ENCODE measurements around the gene MBNL1.

The MBNL1 gene

DNA sequence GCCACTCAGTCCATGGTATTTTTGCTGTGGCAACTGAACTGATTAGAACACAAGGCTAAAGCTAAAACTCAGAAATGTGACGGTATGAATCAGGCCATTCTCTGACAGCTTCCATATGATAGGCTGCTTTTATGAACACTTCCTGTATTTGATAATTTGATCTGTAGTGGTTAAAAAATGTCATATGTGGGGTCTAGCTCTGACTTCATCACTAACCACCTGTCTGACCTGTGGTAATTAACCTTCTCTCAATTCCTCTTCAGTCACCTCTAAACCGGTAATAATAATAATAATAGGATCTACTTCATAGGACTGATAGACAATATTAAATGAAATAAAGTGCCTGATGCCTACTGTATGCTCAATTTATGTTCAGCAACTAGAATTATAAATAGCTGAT, 223.2 kb downstream of the MBNL1 start:
- DNase-seq, result no peak
- ATAC-seq, result no peak

DNA sequence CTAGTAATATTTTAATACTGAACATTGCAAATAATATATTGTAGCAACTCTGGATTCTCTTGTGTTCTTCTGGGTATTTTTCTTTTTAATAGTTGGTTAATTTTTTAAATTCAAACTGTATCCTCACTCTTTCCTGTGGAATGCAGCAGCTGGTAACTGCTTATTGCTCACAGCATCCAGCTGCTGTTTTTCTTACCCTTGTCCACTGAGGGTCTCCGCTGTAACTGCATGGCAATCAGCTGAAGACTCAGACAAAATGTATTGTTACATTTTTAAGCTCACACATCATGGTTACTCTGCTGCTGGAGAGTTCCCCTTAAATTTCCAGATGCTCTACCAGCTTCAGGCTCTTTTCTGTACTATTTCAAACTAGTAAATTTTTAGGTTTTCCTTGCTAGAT, 227.6 kb downstream of the MBNL1 start:
- DNase-seq (no peak), ATAC-seq (no peak)

DNA sequence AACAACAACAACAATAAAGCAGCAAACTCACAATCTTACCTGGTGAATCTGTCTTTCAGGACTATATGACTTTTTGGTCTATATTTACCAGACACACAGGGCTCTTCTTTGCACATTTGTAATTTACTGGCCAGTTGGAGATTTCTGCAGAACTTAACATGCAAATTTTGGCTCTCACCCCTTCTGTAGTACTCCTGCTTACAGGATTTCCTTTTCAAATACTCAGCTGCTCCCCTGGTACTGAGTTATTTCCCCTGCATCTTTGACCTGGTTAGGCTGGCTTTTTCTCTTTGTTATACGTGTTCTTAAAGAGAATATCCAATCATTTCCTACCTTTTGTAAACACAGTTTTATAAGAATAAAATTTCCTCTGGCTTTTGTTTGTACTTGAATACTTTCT, 228.0 kb downstream of the MBNL1 start:
- ATAC-seq (no peak), DNase-seq (no peak)

DNA sequence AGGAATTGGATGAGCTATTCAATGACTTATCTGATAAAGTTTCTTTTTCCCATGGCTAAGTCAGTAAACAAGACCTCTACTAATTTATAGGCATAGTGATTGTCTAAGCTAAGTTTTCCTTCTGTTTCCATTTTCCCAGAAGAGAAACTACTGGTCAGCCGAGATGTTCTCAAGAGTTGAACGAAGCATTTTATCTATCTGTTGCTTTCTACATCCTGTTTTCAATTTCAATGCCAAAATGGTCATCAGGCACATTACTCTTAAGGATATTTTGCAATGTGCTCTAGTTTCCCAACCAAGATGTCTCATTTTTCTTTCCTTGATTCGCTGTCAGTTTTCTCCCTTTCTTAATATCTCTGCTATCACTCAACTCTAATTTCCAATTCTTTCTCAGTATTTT, 228.7 kb downstream of the MBNL1 start:
- DNase-seq, result no peak

DNA sequence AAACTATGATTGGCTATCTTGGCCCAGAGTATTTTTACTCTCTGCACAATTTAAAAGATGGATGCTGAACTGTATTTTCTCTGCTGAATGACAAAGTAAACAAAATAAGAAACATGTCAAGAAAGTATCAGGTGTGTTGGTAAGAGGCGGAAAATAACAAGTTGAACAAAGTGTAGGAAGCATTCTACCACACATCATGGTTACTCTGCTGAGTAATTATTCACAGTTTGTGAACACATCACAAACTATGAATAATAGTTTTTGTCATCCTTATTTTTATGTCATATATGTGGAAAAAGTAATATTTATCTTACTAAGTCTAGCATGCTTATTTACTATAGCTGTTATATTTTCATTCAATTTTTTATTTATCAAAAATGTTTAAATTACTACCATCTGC, 229.2 kb downstream of the MBNL1 start:
- no peak for ATAC-seq
- DNase-seq, result no peak

More for the DNA sequence above, 228.7 kb downstream of the MBNL1 start:
- ATAC-seq, result no peak

DNA sequence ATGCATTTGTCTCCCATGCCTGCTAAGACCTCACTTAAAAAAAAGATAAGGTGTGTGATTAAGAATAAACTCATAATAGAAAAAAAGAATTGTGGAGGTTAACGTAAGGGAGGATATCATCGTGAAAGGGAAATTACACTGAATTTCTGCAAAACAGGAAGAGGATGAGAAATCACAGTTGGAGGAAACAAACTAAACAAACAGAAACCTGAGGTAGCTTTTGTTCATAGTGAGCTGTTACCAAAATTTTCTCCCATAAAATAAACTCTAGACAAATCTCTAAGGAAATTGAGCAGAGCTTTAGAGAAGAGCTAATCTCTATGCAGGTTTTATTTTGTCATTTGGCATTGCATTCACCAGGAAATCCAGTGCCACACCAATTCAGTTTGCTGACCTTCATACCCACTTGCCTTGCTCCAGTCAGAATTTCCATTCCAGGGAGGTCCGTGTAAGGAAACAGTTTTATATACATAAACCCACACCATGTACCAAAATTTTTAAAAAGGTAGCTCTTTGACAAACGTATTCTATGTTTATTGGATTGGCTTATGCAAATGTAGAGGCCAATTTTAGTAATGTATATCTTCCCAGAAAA, 231.2 kb downstream of the MBNL1 start:
- ATAC-seq (no peak), DNase-seq (no peak)

DNA sequence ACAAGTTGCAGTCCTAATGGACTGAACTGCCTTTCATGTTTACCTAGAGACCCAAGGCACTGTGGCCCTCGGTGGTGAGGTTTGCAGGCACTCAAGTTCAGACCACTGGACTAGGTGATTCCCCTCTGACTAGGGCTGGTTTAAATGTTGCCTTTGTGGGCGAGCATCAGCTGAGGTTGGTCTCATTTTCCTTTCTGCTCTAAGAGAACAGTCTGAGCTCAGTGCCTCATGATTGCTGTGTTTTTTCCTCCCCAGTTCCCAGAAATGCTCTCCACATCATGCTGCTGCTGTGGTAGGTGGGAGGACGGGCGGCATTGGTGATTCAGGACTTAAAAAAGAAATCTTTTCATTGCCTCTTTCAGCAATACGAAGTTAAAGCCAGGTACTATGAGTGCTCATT, 237.2 kb downstream of the MBNL1 start:
- DNase-seq, result peak; percentile 40
- peak; percentile 99 for ATAC-seq

DNA sequence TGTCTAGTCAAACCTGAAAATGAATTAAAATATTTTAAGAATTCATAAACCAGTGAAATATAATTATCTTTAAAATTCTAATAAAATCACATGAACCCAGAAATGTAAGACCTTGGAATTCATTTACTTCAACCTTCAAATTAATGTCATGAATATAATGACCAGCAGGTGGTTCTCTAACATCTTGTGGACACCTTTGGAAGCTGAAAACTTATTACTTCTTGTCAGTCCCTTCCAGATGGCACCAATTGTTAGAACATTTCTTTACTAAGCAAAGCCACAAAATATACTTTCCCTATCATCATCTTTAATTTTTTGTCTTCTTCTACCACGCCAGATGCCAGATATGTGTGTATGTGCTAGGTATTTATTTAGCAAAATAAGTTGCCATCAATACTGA, 240.0 kb downstream of the MBNL1 start:
- ATAC-seq (no peak), DNase-seq (no peak)

DNA sequence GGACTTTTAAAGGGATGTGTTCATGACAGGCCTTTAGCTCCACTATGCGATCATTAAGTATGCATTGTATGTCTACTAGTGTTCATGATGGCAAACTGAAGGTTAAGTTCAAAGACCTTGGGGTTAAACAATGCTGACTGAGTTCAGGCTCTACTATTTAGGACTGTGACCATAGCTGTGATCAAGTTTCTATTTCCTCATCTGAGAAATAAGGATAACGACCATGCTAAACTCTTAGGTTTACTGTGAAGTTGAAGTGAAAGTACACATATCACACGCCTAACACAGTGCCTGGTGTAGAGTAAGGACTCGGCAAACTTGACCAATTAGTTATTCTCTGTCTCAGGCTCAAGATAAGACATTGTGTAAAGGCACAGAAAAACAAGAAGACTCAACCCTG, 243.2 kb downstream of the MBNL1 start:
- ATAC-seq (peak; percentile 36), DNase-seq (no peak)

DNA sequence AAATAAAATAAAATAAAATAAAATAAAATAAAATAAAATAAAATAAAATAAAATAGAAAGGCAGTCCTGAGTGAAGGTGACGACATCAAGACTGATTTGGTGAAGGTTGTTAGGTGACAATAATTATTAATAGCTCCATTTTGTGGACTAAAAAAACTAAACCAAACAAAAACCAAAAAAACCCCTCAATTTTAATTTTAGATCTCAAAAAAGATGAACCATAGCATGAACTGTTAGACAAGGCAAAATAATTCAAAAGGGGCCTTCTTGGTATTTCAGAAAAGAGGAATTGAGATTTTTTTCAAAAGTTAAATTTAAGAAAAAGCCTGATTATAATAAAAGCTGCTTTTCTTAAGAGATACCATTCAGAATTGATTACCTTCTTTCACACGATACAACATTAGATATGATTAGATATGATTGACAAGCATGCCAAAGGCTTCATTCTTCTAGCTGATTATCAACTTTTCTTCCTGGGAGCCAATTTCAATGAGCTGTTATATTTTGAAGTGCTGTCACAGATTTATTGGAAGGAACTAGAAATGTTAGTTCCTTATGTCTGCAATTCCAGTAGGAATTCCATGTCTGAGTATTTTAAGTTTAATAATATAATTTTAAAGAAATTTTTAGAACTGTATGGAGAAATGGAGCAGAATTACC, 244.7 kb downstream of the MBNL1 start:
- DNase-seq (no peak), ATAC-seq (no peak)
